Psoas muscle (tissue), 8 donors: ENCODE measurements around the gene ACP4. TPM values are rescaled to one million over a fixed set of nuclear protein-coding genes. Genes with fewer than 3 reads are reported as not detected.
"Not testable (repeated sequence)": the region's sequence is repeated elsewhere in the genome, so short reads cannot be mapped to it uniquely, and the experiment has no call there.

Source experiments
- ATAC-seq, 4 donors: fragments of 200-7000 bp; cut with Tn5 transposase; one replicate each; pipeline ENCODE4 v1.9.1; 2020; ENCODE audit warnings: moderate library complexity in 3 of 4, mild to moderate bottlenecking in 2 of 4
- DNase-seq, 2 donors: peaks; one replicate each; pipeline ENCODE4 v3.0.0-alpha.2; 2020
- H3K27ac ChIP-seq: fragments of 200-600 bp; one replicate; pipeline ENCODE4 v1.8.0; 2022
- H3K27me3 ChIP-seq, 3 donors: fragments of 200-600 bp in 1 of 3; one replicate each; pipeline versions ENCODE4 v1.6.1 to v1.8.0; 2013 to 2022; ENCODE audit warnings: low read length in 2 of 3, mild to moderate bottlenecking in 2 of 3, moderate library complexity in 1 of 3; ENCODE audit not compliant: insufficient read depth in 3 of 3
- H3K36me3 ChIP-seq, 2 donors: fragments of 200-600 bp in 1 of 2; one replicate each; pipeline versions ENCODE4 v1.6.1 to v1.8.0; 2013 to 2022; ENCODE audit warnings: low read depth in 1 of 2, mild to moderate bottlenecking in 1 of 2, moderate library complexity in 1 of 2; ENCODE audit not compliant: insufficient read depth in 1 of 2
- H3K4me1 ChIP-seq: fragments of 200-600 bp; one replicate; pipeline ENCODE4 v1.8.0; 2022
- H3K4me3 ChIP-seq: fragments of 200-600 bp; one replicate; pipeline ENCODE4 v1.8.0; 2022; ENCODE audit warnings: mild to moderate bottlenecking
- H3K9me3 ChIP-seq: fragments of 200-600 bp; one replicate; pipeline ENCODE4 v1.8.0; 2022
- CTCF ChIP-seq: fragments of 200-600 bp; IDR thresholded peaks from one replicate; pipeline ENCODE4 v1.8.0; 2022; ENCODE audit warnings: antibody characterized with exemption
- WGBS, 3 donors: extraction: QIAGEN DNeasy Blood & Tissue Kit; methylation state at CpG; one replicate each; pipeline versions ENCODE4 v1.1.6 to v1.1.7; 2013; 5-methylcytosine and 5-hydroxymethylcytosine counted together
- intact Hi-C, 2 donors: fragments of 100-400 bp; cut with DNase I; formaldehyde crosslinking; loops; one replicate each; pipeline versions ENCODE4 v1.11.0 to v1.14.2; 2022
- polyA plus RNA-seq, 3 donors: library from polyadenylated mRNA; stranded (reverse); fragments of 200-250 nt; gene quantifications; one replicate each; pipeline ENCODE4 v1.2.3, GENCODE V29; 2013
- total RNA-seq, 4 donors: library from RNA; stranded (reverse); fragmentation: NEBNext Ultra II Directional in 2 of 4; extraction: Animal tissue kit (Norgen Biotek cat#: 25700) in 2 of 4; gene quantifications; one replicate each; pipeline versions ENCODE4 v1.2.1 to v1.2.4, GENCODE V29; 2021 to 2023
- donor health status: healthy with polysubstance abuse.
- donor health status: DM: no; HTN: no; CAD: no; lungs with moderate emphysema.
- donor health status: Bipolar disorder and iron deficiency.
- donor health status: healthy.
- donor health status: DM: yes; HTN: yes; CAD: no.
- donor health status: DM: no; HTN: no; CAD: no.
- donor health status: DM: no; HTN: no; CAD: no.
- donor health status: DM: yes; HTN: yes; CAD: no.

ACP4 gene
- total and polyA plus RNA-seq, 7 donors: not detected

GRCh38 chr19:50759886-50760285 is 30.3 kb upstream of the ACP4 start:
- no peaks in the 10 kb centered on the region for H3K36me3 ChIP-seq
- ATAC-seq (no peak), DNase-seq (no peak)
- no peak for TF ChIP-seq CTCF
- H3K27me3 ChIP-seq: peaks cover 0 to 7% (median 0%) of the 10 kb centered on the region in 3 donors
- no peaks in the 10 kb centered on the region for H3K4me1 ChIP-seq
- intact Hi-C loops: no loop called here
- no peak overlapping the region for H3K27ac ChIP-seq
- no peaks in the 10 kb centered on the region for H3K9me3 ChIP-seq
- WGBS, 3 donors: 70 to 85% (median 76%) methylated on average over 4 of the region's 4 CpGs
- no peak overlapping the region for H3K4me3 ChIP-seq

GRCh38 chr19:50761501-50761900 is 28.7 kb upstream of the ACP4 start:
- H3K4me1 ChIP-seq, H3K27ac ChIP-seq, DNase-seq, H3K27me3 ChIP-seq, H3K4me3 ChIP-seq, intact Hi-C loops, H3K36me3 ChIP-seq, H3K9me3 ChIP-seq, ATAC-seq: not testable (repeated sequence)
- WGBS, 3 donors: 34 to 49% (median 38%) methylated on average over 3 of the region's 3 CpGs

- H3K27ac ChIP-seq, ATAC-seq, H3K9me3 ChIP-seq, H3K27me3 ChIP-seq, DNase-seq, H3K36me3 ChIP-seq, H3K4me3 ChIP-seq, intact Hi-C loops, H3K4me1 ChIP-seq: not testable (repeated sequence)
- 64 to 76% (median 75%) methylated on average over 9 to 13 of the region's 13 CpGs for WGBS, 3 donors
These were observed 26.7 kb upstream of the ACP4 start for GRCh38 chr19:50763521-50763920.

GRCh38 chr19:50764409-50764808 is 25.8 kb upstream of the ACP4 start:
- Histone ChIP-seq H3K4me3 (no peak overlapping the region), H3K36me3 (no peaks in the 10 kb centered on the region), H3K9me3 (no peaks in the 10 kb centered on the region), H3K27me3 (peaks cover 0 to 10% (median 0%) of the 10 kb centered on the region in 3 donors), H3K4me1 (no peaks in the 10 kb centered on the region), H3K27ac (no peak overlapping the region)
- ATAC-seq (no peak), DNase-seq (no peak)
- WGBS, 3 donors: 60 to 70% (median 65%) methylated on average over 7 of the region's 7 CpGs
- intact Hi-C loops: no loop called here
- TF ChIP-seq CTCF: no peak

- intact Hi-C loops, H3K27ac ChIP-seq, H3K4me1 ChIP-seq, H3K9me3 ChIP-seq, ATAC-seq, DNase-seq, H3K36me3 ChIP-seq, H3K4me3 ChIP-seq: not testable (repeated sequence)
- peaks cover 0 to 25% (median 0%) of the 10 kb centered on the region in 3 donors for H3K27me3 ChIP-seq
- WGBS, 3 donors: 65 to 74% (median 69%) methylated on average over 10 to 12 of the region's 12 CpGs
These were observed 23.5 kb upstream of the ACP4 start for GRCh38 chr19:50766746-50767145.

GRCh38 chr19:50767263-50767662 is 23.0 kb upstream of the ACP4 start:
- DNase-seq, ATAC-seq, H3K27ac ChIP-seq, H3K4me1 ChIP-seq, intact Hi-C loops, H3K4me3 ChIP-seq, H3K9me3 ChIP-seq, H3K36me3 ChIP-seq: not testable (repeated sequence)
- H3K27me3 ChIP-seq: peaks cover 0 to 23% (median 0%) of the 10 kb centered on the region in 3 donors
- 33 to 44% (median 38%) methylated on average over 5 of the region's 5 CpGs for WGBS, 3 donors

- intact Hi-C loops: no loop called here
- 60 to 68% (median 67%) methylated on average over 5 of the region's 5 CpGs for WGBS, 3 donors
- Histone ChIP-seq H3K36me3 (no peaks in the 10 kb centered on the region), H3K4me3 (no peak overlapping the region), H3K4me1 (no peaks in the 10 kb centered on the region), H3K27ac (no peak overlapping the region), H3K27me3 (peaks cover 0 to 18% (median 0%) of the 10 kb centered on the region in 3 donors), H3K9me3 (no peaks in the 10 kb centered on the region)
- TF ChIP-seq CTCF: no peak
- DNase-seq (no peak), ATAC-seq (no peak)
These were observed 21.9 kb upstream of the ACP4 start for GRCh38 chr19:50768277-50768676.

GRCh38 chr19:50770164-50770563 is 20.1 kb upstream of the ACP4 start, which contains the start of gene GPR32:
TSS of gene GPR32 (plus strand) at chr19:50770464. CDS start at chr19:50770601, 137 bp downstream.
- peaks cover 0 to 25% (median 0%) of the 10 kb centered on the region in 3 donors for H3K27me3 ChIP-seq
- H3K4me3 ChIP-seq, intact Hi-C loops, DNase-seq, H3K4me1 ChIP-seq, H3K27ac ChIP-seq, H3K9me3 ChIP-seq, H3K36me3 ChIP-seq, ATAC-seq: not testable (repeated sequence)
- 70 to 97% (median 78%) methylated on average over 2 of the region's 2 CpGs for WGBS, 3 donors
